KMS-11 (cell line): ENCODE results near the gene NT5C2.

Experiments used
- H2AFZ ChIP-seq: fragments of 200-600 bp; sonication (generic); 2 replicates; pipeline ENCODE4 v1.6.1; 2016; ENCODE audit warnings: antibody characterized with exemption, mixed run types, low read depth
- H3K27ac ChIP-seq: fragments of 200-600 bp; sonication (generic); 2 replicates; pipeline ENCODE4 v1.6.1; 2016; ENCODE audit warnings: mild to moderate bottlenecking, mixed run types
- H3K27me3 ChIP-seq: fragments of 200-600 bp; sonication (generic); 2 replicates; pipeline ENCODE4 v1.6.1; 2017; ENCODE audit warnings: mild to moderate bottlenecking, low read depth, mixed run types, moderate library complexity; ENCODE audit not compliant: insufficient read depth
- H3K36me3 ChIP-seq: fragments of 200-600 bp; sonication (generic); 2 replicates; pipeline ENCODE4 v1.6.1; 2017; ENCODE audit warnings: mild to moderate bottlenecking, mixed run types; ENCODE audit not compliant: insufficient read depth
- H3K4me1 ChIP-seq: fragments of 200-600 bp; sonication (generic); 2 replicates; pipeline ENCODE4 v1.6.1; 2016; ENCODE audit warnings: mild to moderate bottlenecking, low read depth, mixed run types; ENCODE audit not compliant: poor library complexity, severe bottlenecking
- H3K4me2 ChIP-seq: fragments of 200-600 bp; sonication (generic); 2 replicates; pipeline ENCODE4 v1.7.0; 2016; ENCODE audit warnings: mild to moderate bottlenecking, mixed run types
- H3K4me3 ChIP-seq: fragments of 200-600 bp; sonication (generic); IDR thresholded peaks from 2 replicates; pipeline ENCODE4 v1.6.1; 2017; ENCODE audit warnings: low read depth, low read length, mixed read lengths; ENCODE audit not compliant: insufficient read depth
- H3K79me2 ChIP-seq: fragments of 200-600 bp; sonication (generic); 2 replicates; pipeline ENCODE4 v1.6.1; 2016; ENCODE audit warnings: low read depth, mixed run types; ENCODE audit not compliant: insufficient read depth
- H3K9ac ChIP-seq: fragments of 200-600 bp; sonication (generic); 2 replicates; pipeline ENCODE4 v1.6.1; 2016; ENCODE audit warnings: mild to moderate bottlenecking, mixed run types
- H4K20me1 ChIP-seq: fragments of 200-600 bp; sonication (generic); 2 replicates; pipeline ENCODE4 v1.6.1; 2016; ENCODE audit warnings: mild to moderate bottlenecking, mixed run types; ENCODE audit not compliant: insufficient read depth
- CTCF ChIP-seq: fragments of 200-600 bp; sonication (generic); conservative IDR thresholded peaks from 2 replicates; pipeline ENCODE4 v1.6.1; 2017; ENCODE audit warnings: low read depth, mild to moderate bottlenecking, antibody characterized with exemption, low read length, moderate library complexity, mixed read lengths

Gene NT5C2

GRCh38 chr10:103111918-103112877, 80.9 kb downstream of the NT5C2 start:
- H4K20me1 ChIP-seq, result peaks cover 3% of the 10 kb centered on the region; the same call in 1 of the 2 replicates
- no peaks in the 10 kb centered on the region for H3K27me3 ChIP-seq
- peak overlapping the region; percentile 47; the same call in 1 of the 2 replicates for H3K27ac ChIP-seq
- no peak for TF ChIP-seq CTCF
- H3K9ac ChIP-seq, result no peak overlapping the region
- no peaks in the 10 kb centered on the region for H3K36me3 ChIP-seq
- H2AFZ ChIP-seq, result no peak overlapping the region
- peak overlapping the region; percentile 66 for H3K4me2 ChIP-seq
- H3K4me1 ChIP-seq, result peaks cover 44% of the 10 kb centered on the region
- no peak overlapping the region for H3K4me3 ChIP-seq
- no peaks in the 10 kb centered on the region for H3K79me2 ChIP-seq

DNA sequence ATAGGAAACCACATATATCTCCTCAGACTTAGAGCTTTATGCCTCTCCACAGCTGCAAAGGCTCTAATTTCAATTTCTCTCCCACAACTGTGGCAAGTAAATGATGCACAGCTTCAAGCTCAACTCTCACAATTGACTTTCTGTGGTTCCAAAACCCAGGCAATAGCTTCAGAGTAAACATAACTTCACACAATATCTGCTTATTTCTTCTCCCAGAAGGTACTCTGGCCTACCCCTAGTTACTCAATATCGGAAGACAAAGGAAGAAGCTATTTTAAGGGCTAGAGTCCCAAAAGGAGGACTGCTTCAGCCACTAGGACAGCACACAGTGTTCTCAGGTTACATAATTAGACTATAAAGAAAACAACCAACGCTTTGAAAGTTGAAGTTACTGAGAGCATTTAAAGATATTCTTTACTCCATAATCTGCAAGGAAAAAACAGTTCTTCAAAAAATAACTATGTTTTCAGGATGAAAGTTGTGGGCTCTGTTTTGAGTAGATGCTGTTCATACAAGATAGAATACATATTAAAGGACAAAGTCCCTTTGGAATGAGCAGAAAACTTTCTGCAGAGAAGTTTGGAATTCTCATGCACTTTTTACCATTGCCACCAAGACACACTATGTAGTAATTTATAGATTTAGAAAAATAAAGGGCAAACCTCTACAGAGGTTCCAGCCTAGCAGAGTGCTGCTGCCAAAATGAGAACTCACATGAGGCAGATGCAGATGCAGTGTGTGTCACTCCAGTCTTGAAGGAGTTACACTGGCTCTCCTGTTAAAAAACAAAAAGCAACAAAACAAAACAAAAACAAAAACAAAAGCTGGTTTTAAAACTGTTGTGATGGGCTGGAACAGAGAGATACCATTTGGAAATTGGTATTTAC, 81.8 kb downstream of the NT5C2 start:
- Histone ChIP-seq H3K4me1 (peaks cover 44% of the 10 kb centered on the region), H4K20me1 (peaks cover 3% of the 10 kb centered on the region; the same call in 1 of the 2 replicates), H3K27ac (peak overlapping the region; percentile 47; the same call in 1 of the 2 replicates), H3K36me3 (no peaks in the 10 kb centered on the region), H2AFZ (no peak overlapping the region), H3K79me2 (no peaks in the 10 kb centered on the region), H3K4me3 (no peak overlapping the region), H3K27me3 (no peaks in the 10 kb centered on the region), H3K9ac (no peak overlapping the region), H3K4me2 (peak overlapping the region; percentile 81)
- TF ChIP-seq CTCF, result no peak

- Histone ChIP-seq H3K4me3 (no peak overlapping the region), H3K27ac (peak overlapping the region; percentile 19; the same call in 1 of the 2 replicates), H3K27me3 (no peaks in the 10 kb centered on the region), H3K4me1 (peaks cover 44% of the 10 kb centered on the region), H3K79me2 (no peaks in the 10 kb centered on the region), H4K20me1 (peaks cover 3% of the 10 kb centered on the region; the same call in 1 of the 2 replicates), H3K36me3 (no peaks in the 10 kb centered on the region), H3K9ac (no peak overlapping the region), H3K4me2 (peak overlapping the region; percentile 81), H2AFZ (no peak overlapping the region)
- no peak for TF ChIP-seq CTCF
Measured at GRCh38 chr10:103110407-103110806, 82.7 kb downstream of the NT5C2 start.

GRCh38 chr10:103109821-103110220, 83.3 kb downstream of the NT5C2 start:
- Histone ChIP-seq H3K4me1 (peaks cover 44% of the 10 kb centered on the region), H3K27me3 (no peaks in the 10 kb centered on the region), H3K36me3 (no peaks in the 10 kb centered on the region), H3K27ac (no peak overlapping the region), H3K79me2 (no peaks in the 10 kb centered on the region), H3K4me2 (peak overlapping the region; percentile 81; the same call in 1 of the 2 replicates), H3K9ac (no peak overlapping the region), H3K4me3 (no peak overlapping the region), H4K20me1 (peaks cover 3% of the 10 kb centered on the region; the same call in 1 of the 2 replicates), H2AFZ (no peak overlapping the region)
- TF ChIP-seq CTCF, result no peak
